Measurements from ENCODE around the gene EIPR1. TPM values are rescaled to one million over a fixed set of nuclear protein-coding genes. Genes with fewer than 3 reads are reported as not detected.

EIPR1 gene
- total RNA-seq, 1 experiment from 2014 or later = 27.8 TPM

DNA sequence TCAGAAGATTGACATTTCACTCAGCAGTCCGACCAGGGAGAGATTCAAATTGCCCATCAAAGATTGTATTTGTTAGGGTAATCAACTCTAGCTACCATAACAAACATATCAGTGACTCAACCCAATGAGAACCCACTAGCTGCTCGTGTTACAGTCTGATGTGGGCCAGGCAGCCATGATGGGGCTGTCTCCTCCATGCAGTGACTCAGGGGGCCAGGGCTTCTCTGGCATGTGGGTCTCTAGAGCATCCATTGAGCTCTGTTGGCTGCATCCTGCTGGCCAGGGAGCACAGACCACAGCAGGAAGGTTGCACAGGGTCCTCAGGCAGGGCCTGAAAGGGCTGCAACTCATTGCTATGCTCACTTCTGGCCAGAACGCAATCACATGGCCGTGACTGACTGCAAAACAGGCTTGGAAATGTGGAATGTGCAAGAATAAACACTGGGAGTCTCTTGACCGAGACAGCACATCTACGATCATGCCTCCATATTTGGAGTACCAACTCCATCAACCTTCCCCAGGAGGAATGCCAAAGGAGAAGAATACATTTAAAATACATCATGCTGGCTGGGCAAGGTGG is 216.8 kb downstream of the EIPR1 start:
- Histone ChIP-seq H3K79me2 (ENCODE audit: insufficient read depth, low read length) (no peaks in the 10 kb centered on the region), H2AFZ (ENCODE audit: low read length) (no peak overlapping the region), H4K91ac (ENCODE audit: insufficient read length, low read depth, low read length) (no peak overlapping the region), H4K20me1 (ENCODE audit: control insufficient read depth, insufficient read depth, insufficient read length) (no peaks in the 10 kb centered on the region), H3K27me3 (ENCODE audit: insufficient read depth, low read length) (no peaks in the 10 kb centered on the region), H3K9me3 (ENCODE audit: control insufficient read depth, low read depth, low read length) (peaks cover 6% of the 10 kb centered on the region), H4K8ac (replicated peaks; ENCODE audit: insufficient read length, low read depth, low read length) (no peak overlapping the region), H2BK120ac (ENCODE audit: low read depth, low read length, poor library complexity, severe bottlenecking) (no peak overlapping the region), H3K14ac (ENCODE audit: insufficient read depth, low read length) (no peak overlapping the region), H4K5ac (ENCODE audit: insufficient read length, low read depth, low read length) (no peak overlapping the region), H3K9ac (ENCODE audit: extremely low read depth, insufficient read length, low read length) (no peak overlapping the region), H2BK15ac (ENCODE audit: low read depth, low read length) (no peak overlapping the region), H2BK5ac (ENCODE audit: insufficient read length, low read length) (no peak overlapping the region), H3T11ph (ENCODE audit: low read length) (no peak overlapping the region), H3K4me1 (ENCODE audit: insufficient read depth, low read length) (no peaks in the 10 kb centered on the region), H3K23me2 (ENCODE audit: insufficient read length, low read depth, low read length, poor library complexity, severe bottlenecking) (no peaks in the 10 kb centered on the region), H3K4ac (ENCODE audit: low read depth, low read length) (no peak overlapping the region), H3K27ac (ENCODE audit: insufficient read length, low read depth, low read length) (no peak overlapping the region), H3K79me1 (ENCODE audit: insufficient read depth, low read depth, low read length, poor library complexity, severe bottlenecking) (no peaks in the 10 kb centered on the region), H2AK5ac (ENCODE audit: insufficient read length, low read length) (no peak overlapping the region), H3K18ac (ENCODE audit: insufficient read length, low read depth, low read length) (no peak overlapping the region), H2BK12ac (ENCODE audit: insufficient read length, low read depth, low read length) (no peak overlapping the region), H2BK20ac (ENCODE audit: low read depth, low read length, poor library complexity, severe bottlenecking) (no peak overlapping the region), H3K56ac (ENCODE audit: insufficient read length, low read depth, low read length) (no peak overlapping the region), H3K4me2 (ENCODE audit: insufficient read depth, insufficient read length, low read length) (no peak overlapping the region), H3K23ac (ENCODE audit: insufficient read length, low read depth, low read length) (no peak overlapping the region)
- no peak for DNase-seq
- WGBS (ENCODE audit: extremely low coverage, insufficient read length, low lambda C conversion rate) = no CpG with 5 or more reads among the region's 6 CpGs
- H3K27me3 Mint-ChIP-seq (ENCODE audit: low read depth) = peaks cover 4% of the 10 kb centered on the region
- peaks cover 16 to 18% (median 16%) of the 10 kb centered on the region in 3 experiments for H3K36me3 Mint-ChIP-seq (ENCODE audit: insufficient read depth in 1 of 3, low read depth in 3 of 3)
- peaks cover 22 to 23% of the 10 kb centered on the region in 2 experiments for H3K9me3 Mint-ChIP-seq
- no peak overlapping the region for H3K4me3 Mint-ChIP-seq
- H3K27ac Mint-ChIP-seq = no peak overlapping the region
- TF ChIP-seq, protein P1, sequence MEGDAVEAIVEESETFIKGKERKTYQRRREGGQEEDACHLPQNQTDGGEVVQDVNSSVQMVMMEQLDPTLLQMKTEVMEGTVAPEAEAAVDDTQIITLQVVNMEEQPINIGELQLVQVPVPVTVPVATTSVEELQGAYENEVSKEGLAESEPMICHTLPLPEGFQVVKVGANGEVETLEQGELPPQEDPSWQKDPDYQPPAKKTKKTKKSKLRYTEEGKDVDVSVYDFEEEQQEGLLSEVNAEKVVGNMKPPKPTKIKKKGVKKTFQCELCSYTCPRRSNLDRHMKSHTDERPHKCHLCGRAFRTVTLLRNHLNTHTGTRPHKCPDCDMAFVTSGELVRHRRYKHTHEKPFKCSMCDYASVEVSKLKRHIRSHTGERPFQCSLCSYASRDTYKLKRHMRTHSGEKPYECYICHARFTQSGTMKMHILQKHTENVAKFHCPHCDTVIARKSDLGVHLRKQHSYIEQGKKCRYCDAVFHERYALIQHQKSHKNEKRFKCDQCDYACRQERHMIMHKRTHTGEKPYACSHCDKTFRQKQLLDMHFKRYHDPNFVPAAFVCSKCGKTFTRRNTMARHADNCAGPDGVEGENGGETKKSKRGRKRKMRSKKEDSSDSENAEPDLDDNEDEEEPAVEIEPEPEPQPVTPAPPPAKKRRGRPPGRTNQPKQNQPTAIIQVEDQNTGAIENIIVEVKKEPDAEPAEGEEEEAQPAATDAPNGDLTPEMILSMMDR (conservative IDR thresholded peaks at IDR 0.05) = no peak
- H3K4me1 Mint-ChIP-seq = no peaks in the 10 kb centered on the region
